Measurements from ENCODE around the gene CHCHD1. TPM values are rescaled to one million over a fixed set of nuclear protein-coding genes. Genes with fewer than 3 reads are reported as not detected.
"Not testable (repeated sequence)": the region's sequence is repeated elsewhere in the genome, so short reads cannot be mapped to it uniquely, and the experiment has no call there.

CHCHD1 gene
- total RNA-seq, 1 donor from 2014 or later: 30.9 TPM

- no peak for DNase-seq (ENCODE audit: low read depth, low spot score)
Observed at GRCh38 chr10:73810735-73811465, 29.1 kb downstream of the CHCHD1 start.

GRCh38 chr10:73812657-73813056 lies 30.8 kb downstream of the CHCHD1 start:
- DNase-seq (ENCODE audit: low read depth, low spot score): no peak

GRCh38 chr10:73813333-73813732 lies 31.5 kb downstream of the CHCHD1 start:
- no peak for DNase-seq (ENCODE audit: low read depth, low spot score)

GRCh38 chr10:73814276-73814895 lies 32.5 kb downstream of the CHCHD1 start:
- DNase-seq (ENCODE audit: low read depth, low spot score): no peak

GRCh38 chr10:73814896-73815718 lies 33.3 kb downstream of the CHCHD1 start:
- no peak for DNase-seq (ENCODE audit: low read depth, low spot score)

GRCh38 chr10:73815719-73816030 lies 33.8 kb downstream of the CHCHD1 start:
- no peak for DNase-seq (ENCODE audit: low read depth, low spot score)

- no peak for DNase-seq (ENCODE audit: low read depth, low spot score)
Observed at GRCh38 chr10:73816917-73817729, 35.3 kb downstream of the CHCHD1 start.

- no peak for DNase-seq (ENCODE audit: low read depth, low spot score)
Observed at GRCh38 chr10:73817826-73818225, 36.0 kb downstream of the CHCHD1 start.

GRCh38 chr10:73818402-73818801 lies 36.6 kb downstream of the CHCHD1 start:
- no peak for DNase-seq (ENCODE audit: low read depth, low spot score)

- no peak for DNase-seq (ENCODE audit: low read depth, low spot score)
Observed at GRCh38 chr10:73819081-73819480, 37.2 kb downstream of the CHCHD1 start.

GRCh38 chr10:73819513-73820093 lies 37.8 kb downstream of the CHCHD1 start:
- DNase-seq (ENCODE audit: low read depth, low spot score): peak; percentile 39

- no peak for DNase-seq (ENCODE audit: low read depth, low spot score)
Observed at GRCh38 chr10:73823391-73823790, 41.5 kb downstream of the CHCHD1 start.

GRCh38 chr10:73824146-73824725 lies 42.4 kb downstream of the CHCHD1 start:
- no peak for DNase-seq (ENCODE audit: low read depth, low spot score)

GRCh38 chr10:73827346-73828089 lies 45.7 kb downstream of the CHCHD1 start:
- DNase-seq (ENCODE audit: low read depth, low spot score): no peak

- DNase-seq (ENCODE audit: low read depth, low spot score): no peak
Observed at GRCh38 chr10:73828161-73828560, 46.3 kb downstream of the CHCHD1 start.

- DNase-seq (ENCODE audit: low read depth, low spot score): not testable (repeated sequence)
Observed at GRCh38 chr10:73829090-73829489, 47.2 kb downstream of the CHCHD1 start.

All from pulmonary artery endothelial cell (primary cell).